Trophoblast cell (in vitro differentiated cells and primary cell): ENCODE measurements around the gene TAF11L4.
"Not testable (repeated sequence)": the region's sequence is repeated elsewhere in the genome, so short reads cannot be mapped to it uniquely, and the experiment has no call there.

Source experiments
- DNase-seq, 2 donors: peaks; one replicate each; pipeline ENCODE4 v3.0.0-alpha.2; 2016
- H2AFZ ChIP-seq: 2 replicates; pipeline ENCODE4 v1.6.1; 2013; ENCODE audit warnings: low read length, moderate library complexity, mild to moderate bottlenecking; ENCODE audit not compliant: insufficient read depth, poor library complexity
- H2AK5ac ChIP-seq: 2 replicates; pipeline ENCODE4 v1.6.1; 2013; ENCODE audit warnings: mild to moderate bottlenecking, low read length
- H2BK120ac ChIP-seq: 2 replicates; pipeline ENCODE4 v1.6.1; 2013; ENCODE audit warnings: low read length, mild to moderate bottlenecking, moderate library complexity; ENCODE audit not compliant: insufficient read depth, poor library complexity
- H2BK12ac ChIP-seq: 2 replicates; pipeline ENCODE4 v1.6.1; 2013; ENCODE audit warnings: mild to moderate bottlenecking, low read length, moderate library complexity
- H2BK5ac ChIP-seq: 2 replicates; pipeline ENCODE4 v1.6.1; 2013; ENCODE audit warnings: low read length, low read depth, moderate library complexity, mild to moderate bottlenecking; ENCODE audit not compliant: poor library complexity
- H3K14ac ChIP-seq: 2 replicates; pipeline ENCODE4 v1.6.1; 2013; ENCODE audit warnings: mild to moderate bottlenecking, low read length
- H3K18ac ChIP-seq: 2 replicates; pipeline ENCODE4 v1.6.1; 2013; ENCODE audit warnings: mild to moderate bottlenecking, low read length
- H3K23ac ChIP-seq: 2 replicates; pipeline ENCODE4 v1.6.1; 2013; ENCODE audit warnings: low read length
- H3K27ac ChIP-seq: 2 replicates; pipeline ENCODE4 v1.5.1; 2013; ENCODE audit warnings: low read depth, mild to moderate bottlenecking, inconsistent platforms, low read length, moderate library complexity
- H3K27me3 ChIP-seq: 2 replicates; pipeline ENCODE4 v1.6.1; 2013; ENCODE audit warnings: inconsistent platforms, mild to moderate bottlenecking, low read length, moderate library complexity; ENCODE audit not compliant: insufficient read depth
- H3K36me3 ChIP-seq, 2 experiments: 1 replicate in 1 of 2; 2 replicates in 1 of 2; pipeline ENCODE4 v1.6.1; 2013; ENCODE audit warnings: low read length in 2 of 2, mild to moderate bottlenecking in 2 of 2, moderate library complexity in 1 of 2; ENCODE audit not compliant: insufficient read depth in 2 of 2, control insufficient read depth in 1 of 2
- H3K4ac ChIP-seq: 2 replicates; pipeline ENCODE4 v1.6.1; 2013; ENCODE audit warnings: low read depth, mild to moderate bottlenecking, low read length, moderate library complexity
- H3K4me1 ChIP-seq, 2 experiments: 1 replicate in 1 of 2; 2 replicates in 1 of 2; pipeline ENCODE4 v1.6.1; 2013; ENCODE audit warnings: low read length in 2 of 2, mild to moderate bottlenecking in 2 of 2, moderate library complexity in 1 of 2; ENCODE audit not compliant: insufficient read depth in 2 of 2, control insufficient read depth in 1 of 2
- H3K4me2 ChIP-seq: 2 replicates; pipeline ENCODE4 v1.6.1; 2013; ENCODE audit warnings: inconsistent platforms, mild to moderate bottlenecking, low read length, moderate library complexity
- H3K4me3 ChIP-seq: 2 replicates; pipeline ENCODE4 v1.5.1; 2013; ENCODE audit warnings: mild to moderate bottlenecking, low read depth, low read length, inconsistent platforms
- H3K79me1 ChIP-seq: one replicate; pipeline ENCODE4 v1.6.1; 2013; ENCODE audit warnings: low read length
- H3K79me2 ChIP-seq: 2 replicates; pipeline ENCODE4 v1.6.1; 2013; ENCODE audit warnings: low read length, mild to moderate bottlenecking; ENCODE audit not compliant: control insufficient read depth, insufficient read depth, poor library complexity
- H3K9ac ChIP-seq: 2 replicates; pipeline ENCODE4 v1.6.1; 2013; ENCODE audit warnings: mild to moderate bottlenecking, low read length
- H3K9me3 ChIP-seq: 2 replicates; pipeline ENCODE4 v1.6.1; 2013; ENCODE audit warnings: low read depth, mild to moderate bottlenecking, control low read depth, inconsistent platforms, low read length; ENCODE audit not compliant: insufficient read depth
- H4K12ac ChIP-seq: 2 replicates; pipeline ENCODE4 v1.6.1; 2013; ENCODE audit warnings: low read depth, mild to moderate bottlenecking, low read length, moderate library complexity
- H4K8ac ChIP-seq: 2 replicates; pipeline ENCODE4 v1.6.1; 2013; ENCODE audit warnings: low read depth, mild to moderate bottlenecking, low read length, moderate library complexity
- H4K91ac ChIP-seq: one replicate; pipeline ENCODE4 v1.6.1; 2013; ENCODE audit warnings: low read depth, mild to moderate bottlenecking, low read length, moderate library complexity
- WGBS: extraction: QIAGEN DNeasy Blood & Tissue Kit; methylation state at CpG from one replicate; pipeline ENCODE4 v1.1.7; 2013; ENCODE audit warnings: missing lambda C conversion rate; ENCODE audit not compliant: insufficient read length, insufficient coverage; ENCODE audit errors: extremely low coverage; 5-methylcytosine and 5-hydroxymethylcytosine counted together

TAF11L4 gene

DNA sequence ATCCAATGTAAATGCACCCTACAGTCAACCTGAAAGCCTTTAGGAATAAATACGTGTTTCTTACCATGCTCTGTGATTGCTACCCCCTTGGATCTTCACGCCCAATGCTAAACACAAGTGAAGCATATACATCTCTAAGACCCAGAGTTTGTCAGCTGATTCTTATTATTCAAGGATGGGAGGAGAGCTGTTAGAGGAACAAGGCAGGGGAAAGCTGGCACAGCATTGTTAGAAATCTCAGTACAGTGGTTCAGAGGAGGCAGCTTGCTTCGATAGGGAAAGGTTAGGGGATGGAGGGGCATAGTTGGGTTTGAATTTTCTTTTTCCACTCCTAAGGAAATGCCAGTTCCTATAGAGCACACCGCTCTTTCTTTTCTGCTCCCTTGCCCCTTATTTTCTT, 40.2 kb upstream of the TAF11L4 start:
- H3K36me3 ChIP-seq: no peaks in the 10 kb centered on the region
- H4K91ac ChIP-seq: no peak overlapping the region
- no peak overlapping the region for H4K8ac ChIP-seq
- no peaks in the 10 kb centered on the region for H3K27me3 ChIP-seq
- H3K79me1 ChIP-seq: no peaks in the 10 kb centered on the region
- H3K79me2 ChIP-seq: no peaks in the 10 kb centered on the region
- no peak overlapping the region for H2AFZ ChIP-seq
- H3K4me2 ChIP-seq: no peak overlapping the region
- H2BK12ac ChIP-seq: no peak overlapping the region
- H3K9ac ChIP-seq: no peak overlapping the region
- no peak overlapping the region for H3K18ac ChIP-seq
- no peak overlapping the region for H4K12ac ChIP-seq
- WGBS: no CpG with 5 or more reads among the region's 4 CpGs
- no peak overlapping the region for H2BK120ac ChIP-seq
- no peak overlapping the region for H2BK5ac ChIP-seq
- H3K9me3 ChIP-seq: no peaks in the 10 kb centered on the region
- no peak overlapping the region for H3K4me3 ChIP-seq
- no peak overlapping the region for H3K4ac ChIP-seq
- no peaks in the 10 kb centered on the region for H3K4me1 ChIP-seq
- DNase-seq: no peak
- H2AK5ac ChIP-seq: no peak overlapping the region
- H3K14ac ChIP-seq: no peak overlapping the region
- no peak overlapping the region for H3K23ac ChIP-seq
- H3K27ac ChIP-seq: no peak overlapping the region

DNA sequence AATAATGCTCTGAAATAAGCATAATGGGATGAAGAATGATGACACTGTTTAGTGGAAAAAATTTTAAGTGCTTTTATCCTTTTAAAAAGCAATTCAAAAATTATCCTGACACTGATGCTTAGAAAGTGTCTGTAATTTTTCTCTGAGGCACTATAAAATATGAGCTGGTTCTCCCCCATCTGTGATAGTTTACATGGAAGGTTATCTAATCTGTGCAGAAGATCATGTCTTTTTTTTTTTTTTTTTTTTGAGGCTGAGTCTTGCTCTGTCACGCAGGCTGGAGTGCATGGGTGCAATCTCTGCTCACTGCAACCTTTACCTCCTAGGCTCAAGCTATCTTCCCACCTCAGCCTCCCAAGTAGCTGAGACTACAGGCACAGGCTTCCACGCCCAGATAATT, 38.8 kb upstream of the TAF11L4 start:
- Histone ChIP-seq H2AFZ (no peak overlapping the region), H4K91ac (no peak overlapping the region), H3K4me3 (no peak overlapping the region), H3K4me2 (no peak overlapping the region), H4K12ac (no peak overlapping the region), H3K36me3 (no peaks in the 10 kb centered on the region), H3K14ac (no peak overlapping the region), H3K9me3 (no peaks in the 10 kb centered on the region), H2BK12ac (no peak overlapping the region), H3K27me3 (no peaks in the 10 kb centered on the region), H3K4me1 (no peaks in the 10 kb centered on the region), H3K79me2 (no peaks in the 10 kb centered on the region), H3K23ac (no peak overlapping the region), H3K4ac (no peak overlapping the region), H2BK5ac (no peak overlapping the region), H2BK120ac (no peak overlapping the region), H3K79me1 (no peaks in the 10 kb centered on the region), H2AK5ac (no peak overlapping the region), H3K18ac (no peak overlapping the region), H3K27ac (no peak overlapping the region), H3K9ac (no peak overlapping the region), H4K8ac (no peak overlapping the region)
- no CpG with 5 or more reads among the region's 2 CpGs for WGBS
- no peak for DNase-seq

- not testable (repeated sequence) for H2BK120ac ChIP-seq, H3K9me3 ChIP-seq, H3K27ac ChIP-seq, H3K4ac ChIP-seq, H2BK12ac ChIP-seq, H3K4me2 ChIP-seq, H2BK5ac ChIP-seq, H4K8ac ChIP-seq, H3K23ac ChIP-seq, H4K12ac ChIP-seq, H3K4me3 ChIP-seq, H4K91ac ChIP-seq, H3K9ac ChIP-seq, H3K27me3 ChIP-seq, H3K14ac ChIP-seq, H3K4me1 ChIP-seq, H3K36me3 ChIP-seq, H2AK5ac ChIP-seq, H2AFZ ChIP-seq, H3K79me1 ChIP-seq, H3K18ac ChIP-seq, H3K79me2 ChIP-seq
- no CpG with 5 or more reads among the region's 10 CpGs for WGBS
- peak in 1 of 2 donors; percentile 15 for DNase-seq
These were observed 35.0 kb upstream of the TAF11L4 start for GRCh38 chr5:17486464-17487173.

GRCh38 chr5:17487174-17487512, 34.5 kb upstream of the TAF11L4 start:
- Histone ChIP-seq H2BK120ac (no peak overlapping the region), H2BK5ac (no peak overlapping the region), H3K27ac (no peak overlapping the region), H3K4me2 (no peak overlapping the region), H3K79me1 (no peaks in the 10 kb centered on the region), H3K79me2 (no peaks in the 10 kb centered on the region), H3K4me1 (no peaks in the 10 kb centered on the region), H4K8ac (no peak overlapping the region), H3K9me3 (peaks cover 1% of the 10 kb centered on the region), H3K14ac (no peak overlapping the region), H3K36me3 (no peaks in the 10 kb centered on the region), H3K27me3 (no peaks in the 10 kb centered on the region), H2AFZ (no peak overlapping the region), H3K23ac (no peak overlapping the region), H4K12ac (no peak overlapping the region), H2BK12ac (no peak overlapping the region), H2AK5ac (no peak overlapping the region), H3K4ac (no peak overlapping the region), H3K18ac (no peak overlapping the region), H3K4me3 (no peak overlapping the region), H4K91ac (no peak overlapping the region), H3K9ac (no peak overlapping the region)
- peak in 1 of 2 donors; percentile 58 for DNase-seq
- no CpG with 5 or more reads among the region's 1 CpG for WGBS
